ENCODE results near the gene NARS2. TPM values are rescaled to one million over a fixed set of nuclear protein-coding genes. Genes with fewer than 3 reads are reported as not detected.
"Not testable (repeated sequence)": the region's sequence is repeated elsewhere in the genome, so short reads cannot be mapped to it uniquely, and the experiment has no call there.

Gene NARS2
- polyA plus RNA-seq, 5 donors: 22.1 to 36.7 (median 32.3) TPM

DNA sequence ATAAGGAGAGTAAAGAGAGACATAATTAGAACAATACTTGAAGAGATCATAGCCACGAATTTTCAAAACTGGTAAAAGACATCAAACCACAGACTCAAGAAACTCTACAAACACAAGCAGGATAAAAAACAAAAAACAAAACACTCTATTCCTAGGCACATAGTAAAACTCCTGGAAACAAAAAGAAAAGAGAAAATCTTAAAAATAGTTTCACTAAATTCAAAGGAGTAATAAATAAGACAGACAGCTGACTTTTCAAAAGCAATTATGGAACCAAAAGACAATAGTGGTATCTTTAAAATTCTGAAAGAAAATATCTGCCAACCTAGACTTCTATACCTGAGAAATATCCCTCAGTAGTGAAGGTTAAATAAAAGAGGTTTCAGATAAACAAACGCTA, 9.2 kb upstream of the NARS2 start:
- no peak for DNase-seq

- no peak for DNase-seq
Measured at GRCh38 chr11:78577495-78577894, 2.8 kb upstream of the NARS2 start.

GRCh38 chr11:78576549-78577097, 2.0 kb upstream of the NARS2 start:
- no peak for DNase-seq

DNA sequence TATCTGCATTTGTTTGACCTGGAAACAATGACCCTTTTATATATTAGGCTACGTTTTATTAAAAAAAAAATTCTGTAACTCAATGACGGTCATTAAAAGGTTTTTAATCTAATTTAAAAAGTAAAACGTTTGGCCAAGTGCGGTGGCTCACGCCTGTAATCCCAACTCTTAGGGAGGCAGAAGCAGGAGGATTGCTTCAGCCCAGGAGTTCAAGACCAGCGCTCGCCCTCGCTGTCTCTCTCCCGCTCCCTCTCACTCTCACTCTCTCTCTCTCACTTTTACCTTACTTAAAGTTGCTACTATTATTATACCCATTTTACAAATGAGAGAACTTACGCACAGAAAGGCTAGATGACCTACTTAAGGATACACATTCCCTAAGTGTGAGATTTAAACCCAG, 814 bp upstream of the NARS2 start:
- DNase-seq: no peak

DNA sequence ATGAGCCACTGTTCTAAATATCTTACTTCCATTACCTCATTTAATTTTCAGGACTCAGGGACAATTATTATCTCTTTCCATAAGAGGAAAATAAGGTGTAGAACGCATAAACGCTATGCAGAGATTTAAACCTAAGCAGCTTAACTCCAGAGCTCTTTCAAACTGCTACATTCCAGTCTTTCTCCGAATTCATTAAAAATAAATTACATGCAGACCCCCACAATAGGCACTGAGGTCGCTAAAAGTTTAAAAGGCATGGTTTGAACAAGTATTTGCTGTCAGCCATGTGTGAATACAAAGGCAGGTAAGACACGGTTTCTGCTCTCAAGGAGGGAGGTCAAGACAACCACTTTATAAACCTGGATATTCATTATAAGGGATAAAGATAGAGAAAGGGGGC, 983 bp downstream of the NARS2 start:
- no peak for DNase-seq

DNA sequence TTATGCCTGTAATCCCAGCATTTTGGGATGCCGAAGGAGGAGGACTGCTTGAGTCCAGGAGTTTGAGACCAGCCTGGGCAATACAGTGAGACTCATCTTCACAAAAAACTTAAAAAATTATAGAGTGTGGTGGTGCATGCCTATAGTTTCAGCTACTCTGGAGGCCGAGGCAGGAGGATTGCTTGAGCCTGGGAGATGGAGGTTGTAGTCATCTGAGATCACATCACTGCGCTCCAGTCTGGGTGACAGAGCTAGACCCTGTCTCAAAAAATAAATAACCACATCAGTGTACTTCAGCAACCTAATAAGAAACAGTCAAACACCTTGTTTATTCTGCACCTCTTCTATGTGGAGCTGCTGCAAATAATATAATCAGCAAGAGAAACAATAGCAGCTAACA, 1.4 kb downstream of the NARS2 start:
- DNase-seq: no peak

DNA sequence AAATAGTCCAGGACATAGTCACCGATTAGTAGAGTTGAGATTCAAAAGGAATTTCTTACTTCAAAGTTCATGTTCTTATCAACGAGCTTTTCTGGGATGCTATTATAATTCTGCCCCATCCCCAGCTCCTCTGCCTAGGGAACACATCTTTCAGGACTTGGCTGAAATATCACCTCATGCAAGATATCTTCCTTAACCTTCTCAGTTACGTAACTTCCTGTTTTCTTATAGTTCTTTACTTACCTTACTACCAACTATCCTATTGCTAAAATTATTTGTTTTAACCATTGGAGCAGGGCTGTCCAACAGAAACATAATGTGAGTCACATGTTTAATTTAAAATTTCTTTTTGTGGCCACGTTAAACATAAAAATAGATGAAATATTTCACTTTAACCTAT, 2.3 kb downstream of the NARS2 start:
- no peak for DNase-seq

DNA sequence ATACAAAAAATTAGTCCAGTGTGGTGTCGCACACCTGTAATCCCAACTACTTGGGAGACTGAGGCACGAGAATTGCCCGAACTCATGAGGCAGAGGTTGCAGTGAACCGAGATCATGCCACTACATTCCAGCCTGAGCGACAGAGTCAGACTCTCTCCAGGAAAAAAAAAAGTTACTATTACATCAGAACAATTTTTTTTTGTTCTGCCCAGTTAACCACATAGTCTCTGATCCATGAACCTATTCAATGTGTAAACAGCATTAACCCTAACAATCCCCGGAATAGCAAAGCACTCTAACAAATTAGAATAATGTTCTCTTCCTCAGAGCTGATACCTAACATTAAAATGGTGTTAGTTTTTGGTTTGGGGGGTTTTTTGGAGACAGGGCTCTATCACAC, 4.6 kb downstream of the NARS2 start:
- DNase-seq: no peak

- no peak for DNase-seq
Measured at GRCh38 chr11:78567209-78567608, 7.5 kb downstream of the NARS2 start.

- DNase-seq: peak in 1 of 2 donors; percentile 68
Measured at GRCh38 chr11:78564490-78565467, 9.9 kb downstream of the NARS2 start.

GRCh38 chr11:78564037-78564436, 10.6 kb downstream of the NARS2 start:
- DNase-seq: not testable (repeated sequence)

- not testable (repeated sequence) for DNase-seq
Measured at GRCh38 chr11:78563090-78563489, 11.6 kb downstream of the NARS2 start.

GRCh38 chr11:78562398-78562797, 12.3 kb downstream of the NARS2 start:
- no peak for DNase-seq

DNA sequence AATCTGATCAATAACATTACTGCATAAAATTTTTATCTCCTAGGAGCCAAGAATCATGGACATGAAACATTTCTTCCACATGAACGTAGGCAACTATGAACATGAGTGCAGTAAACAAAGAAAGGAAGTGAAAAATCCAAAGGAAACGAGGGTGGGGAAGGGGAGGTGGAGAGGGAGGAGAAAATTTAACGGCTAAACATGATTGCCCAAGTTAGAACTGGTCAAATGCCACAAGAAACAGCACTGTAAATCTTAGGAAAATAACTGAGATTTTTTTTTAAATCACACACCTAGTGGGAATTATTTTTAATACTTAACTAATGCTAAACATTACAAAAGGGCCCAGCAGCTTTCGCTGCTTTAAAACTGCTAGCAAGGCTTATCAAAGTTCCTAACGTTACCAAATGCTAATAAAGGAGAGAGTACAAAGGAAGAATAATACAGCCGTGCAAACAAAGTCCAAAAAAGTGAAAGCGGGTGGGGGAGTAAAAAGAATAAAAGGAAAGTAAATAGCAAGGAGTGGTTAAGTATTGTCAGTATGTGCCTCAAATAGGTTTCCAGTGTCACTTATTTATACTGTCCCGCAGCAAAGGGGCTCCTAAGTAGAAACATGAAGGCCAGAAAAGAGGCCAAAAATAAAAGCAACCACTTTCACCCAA, 13.7 kb downstream of the NARS2 start:
- peak in 1 of 2 donors; percentile 43 for DNase-seq

GRCh38 chr11:78560153-78560552, 14.5 kb downstream of the NARS2 start:
- no peak for DNase-seq

DNA sequence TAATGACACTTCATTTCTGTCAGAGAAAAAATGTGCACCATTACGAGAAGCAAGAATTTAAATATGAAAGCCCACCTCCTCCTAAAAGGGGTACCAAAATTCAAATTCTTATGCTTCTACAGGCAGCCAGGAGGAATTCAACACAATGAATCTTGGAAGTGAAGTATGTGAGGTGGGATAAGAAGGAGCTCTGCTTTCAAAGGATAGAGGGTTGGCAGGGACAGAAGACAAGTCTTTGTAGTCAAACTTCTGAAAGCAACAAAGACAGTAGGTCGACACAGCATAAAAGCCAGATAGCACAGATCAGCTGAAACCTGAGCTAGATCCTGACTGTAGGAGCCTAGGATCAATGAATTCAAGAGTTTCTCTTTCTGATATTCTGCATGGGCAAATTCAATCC, 17.4 kb downstream of the NARS2 start:
- DNase-seq: no peak

- no peak for DNase-seq
Measured at GRCh38 chr11:78555592-78555991, 19.1 kb downstream of the NARS2 start.

GRCh38 chr11:78552881-78553280, 21.8 kb downstream of the NARS2 start:
- no peak for DNase-seq

DNA sequence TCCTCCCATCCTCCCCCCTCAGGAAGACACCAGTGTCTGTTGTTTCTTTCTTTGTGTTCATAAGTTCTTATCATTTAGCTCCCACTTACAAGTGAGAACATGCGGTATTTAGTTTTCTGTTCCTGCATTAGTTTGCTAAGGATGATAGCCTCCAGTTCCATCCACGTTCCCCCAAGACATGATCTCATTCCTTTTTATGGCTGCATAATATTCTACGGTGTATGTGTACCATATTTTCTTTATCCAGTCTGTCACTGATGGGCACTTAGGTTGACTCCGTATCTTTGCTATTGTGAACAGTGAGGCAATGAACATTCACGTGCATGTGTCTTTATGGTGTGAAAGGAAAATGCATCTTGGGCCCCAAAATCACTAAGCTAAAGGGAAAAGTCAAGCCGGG, 22.5 kb downstream of the NARS2 start:
- not testable (repeated sequence) for DNase-seq

GRCh38 chr11:78551066-78551465, 23.6 kb downstream of the NARS2 start:
- no peak for DNase-seq

- DNase-seq: no peak
Measured at GRCh38 chr11:78549624-78550409, 24.8 kb downstream of the NARS2 start.
